Activated CD4-positive, alpha-beta T cell treated with anti-CD3 and anti-CD28 coated beads, Interleukin-2, amount 50 U/mL, for 24 hours (primary cell): ENCODE results near the gene CDKN1A.

Experiments
- DNase-seq, 2 donors: peaks; one replicate each; pipeline ENCODE4 v3.0.0-alpha.2; 2020; ENCODE audit warnings: low read depth in 1 of 2, low spot score in 1 of 2

The CDKN1A gene

DNA sequence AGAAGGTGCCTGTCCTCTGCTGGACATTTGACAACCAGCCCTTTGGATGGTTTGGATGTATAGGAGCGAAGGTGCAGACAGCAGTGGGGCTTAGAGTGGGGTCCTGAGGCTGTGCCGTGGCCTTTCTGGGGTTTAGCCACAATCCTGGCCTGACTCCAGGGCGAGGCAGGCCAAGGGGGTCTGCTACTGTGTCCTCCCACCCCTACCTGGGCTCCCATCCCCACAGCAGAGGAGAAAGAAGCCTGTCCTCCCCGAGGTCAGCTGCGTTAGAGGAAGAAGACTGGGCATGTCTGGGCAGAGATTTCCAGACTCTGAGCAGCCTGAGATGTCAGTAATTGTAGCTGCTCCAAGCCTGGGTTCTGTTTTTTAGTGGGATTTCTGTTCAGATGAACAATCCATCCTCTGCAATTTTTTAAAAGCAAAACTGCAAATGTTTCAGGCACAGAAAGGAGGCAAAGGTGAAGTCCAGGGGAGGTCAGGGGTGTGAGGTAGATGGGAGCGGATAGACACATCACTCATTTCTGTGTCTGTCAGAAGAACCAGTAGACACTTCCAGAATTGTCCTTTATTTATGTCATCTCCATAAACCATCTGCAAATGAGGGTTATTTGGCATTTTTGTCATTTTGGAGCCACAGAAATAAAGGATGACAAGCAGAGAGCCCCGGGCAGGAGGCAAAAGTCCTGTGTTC is 1.3 kb upstream of the CDKN1A start:
- DNase-seq = no peak

DNA sequence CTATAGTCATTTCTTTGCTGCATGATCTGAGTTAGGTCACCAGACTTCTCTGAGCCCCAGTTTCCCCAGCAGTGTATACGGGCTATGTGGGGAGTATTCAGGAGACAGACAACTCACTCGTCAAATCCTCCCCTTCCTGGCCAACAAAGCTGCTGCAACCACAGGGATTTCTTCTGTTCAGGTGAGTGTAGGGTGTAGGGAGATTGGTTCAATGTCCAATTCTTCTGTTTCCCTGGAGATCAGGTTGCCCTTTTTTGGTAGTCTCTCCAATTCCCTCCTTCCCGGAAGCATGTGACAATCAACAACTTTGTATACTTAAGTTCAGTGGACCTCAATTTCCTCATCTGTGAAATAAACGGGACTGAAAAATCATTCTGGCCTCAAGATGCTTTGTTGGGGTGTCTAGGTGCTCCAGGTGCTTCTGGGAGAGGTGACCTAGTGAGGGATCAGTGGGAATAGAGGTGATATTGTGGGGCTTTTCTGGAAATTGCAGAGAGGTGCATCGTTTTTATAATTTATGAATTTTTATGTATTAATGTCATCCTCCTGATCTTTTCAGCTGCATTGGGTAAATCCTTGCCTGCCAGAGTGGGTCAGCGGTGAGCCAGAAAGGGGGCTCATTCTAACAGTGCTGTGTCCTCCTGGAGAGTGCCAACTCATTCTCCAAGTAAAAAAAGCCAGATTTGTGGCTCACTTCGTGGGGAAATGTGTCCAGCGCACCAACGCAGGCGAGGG is 594 bp upstream of the CDKN1A start:
- DNase-seq = no peak

DNA sequence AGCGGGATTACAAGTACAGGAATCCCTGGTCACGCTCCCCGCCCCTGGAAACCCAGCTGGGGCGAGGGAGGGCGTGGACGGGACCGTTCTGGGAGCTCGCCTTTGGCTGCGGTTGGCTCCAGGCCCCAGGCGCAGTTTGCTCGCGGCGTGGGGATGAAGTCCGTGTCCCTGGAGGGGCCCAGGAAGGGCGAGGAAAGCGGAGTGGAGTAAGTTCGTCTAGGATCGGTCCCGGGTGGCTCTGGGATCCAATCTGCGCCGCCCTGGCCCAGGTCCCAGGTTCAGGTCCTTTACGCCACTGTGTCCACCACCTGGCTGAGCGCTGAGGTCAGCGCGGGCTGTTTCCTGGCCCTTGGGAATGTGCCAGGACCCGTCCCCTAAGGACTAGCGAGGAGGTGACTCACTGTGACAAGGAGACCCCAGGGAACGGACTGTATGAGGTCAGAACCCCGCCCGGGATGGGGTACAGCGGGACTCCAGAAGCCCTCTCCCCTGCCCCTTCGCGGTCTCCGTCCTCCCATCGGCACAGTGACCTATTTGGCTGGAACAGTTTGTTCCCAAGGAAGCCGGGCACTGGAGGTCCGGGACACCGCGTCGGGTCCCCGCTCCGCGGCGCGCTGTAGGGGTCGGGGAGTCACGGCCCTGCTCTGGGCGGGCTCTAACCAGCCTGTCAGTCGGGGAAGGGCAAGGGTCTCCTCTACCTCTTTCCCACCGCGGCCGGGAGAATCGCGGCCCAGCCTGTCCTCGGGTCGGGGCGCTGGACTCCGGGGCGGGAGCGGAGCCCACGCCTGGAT is 724 bp downstream of the CDKN1A start:
- no peak for DNase-seq

DNA sequence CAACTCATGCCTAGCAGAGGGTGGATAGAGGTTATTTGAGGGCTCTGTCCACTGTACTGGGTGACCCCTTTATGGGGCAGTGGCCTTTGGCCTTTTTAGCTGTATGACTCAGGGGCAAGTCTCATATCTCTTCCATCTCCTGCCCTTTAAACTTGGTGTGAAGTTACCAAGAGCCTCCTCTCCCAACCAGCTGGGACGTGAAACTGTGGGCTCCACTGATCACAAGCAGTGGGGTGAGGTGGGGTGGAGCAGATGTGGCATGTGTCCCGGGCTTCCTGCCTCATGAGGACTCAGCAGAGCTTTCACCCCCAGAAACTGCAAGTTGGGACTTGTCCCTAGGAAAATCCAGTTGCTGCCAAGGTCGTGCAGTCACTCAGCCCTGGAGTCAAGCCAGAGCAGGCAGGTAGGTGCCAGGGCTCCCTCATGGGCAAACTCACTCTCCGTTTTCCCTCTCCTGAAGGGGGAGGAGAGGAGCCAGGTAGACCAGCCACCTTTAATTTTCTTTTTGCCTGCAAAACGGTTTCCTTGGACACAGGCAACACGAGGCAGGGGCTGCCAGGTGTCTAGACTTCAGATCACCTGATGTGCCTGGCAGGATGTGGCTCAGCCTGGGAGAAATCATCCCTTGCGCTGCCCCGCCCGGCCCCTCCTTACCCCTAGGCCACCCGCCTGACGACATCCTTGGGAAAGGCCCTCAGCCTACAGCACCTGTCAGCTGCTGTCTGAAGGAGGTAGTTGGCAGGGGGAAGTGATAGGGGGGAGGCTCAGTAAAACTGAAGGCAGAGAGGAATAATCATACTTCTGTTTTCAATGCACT is 4.0 kb downstream of the CDKN1A start:
- DNase-seq = peak; percentile 24 to 44

DNA sequence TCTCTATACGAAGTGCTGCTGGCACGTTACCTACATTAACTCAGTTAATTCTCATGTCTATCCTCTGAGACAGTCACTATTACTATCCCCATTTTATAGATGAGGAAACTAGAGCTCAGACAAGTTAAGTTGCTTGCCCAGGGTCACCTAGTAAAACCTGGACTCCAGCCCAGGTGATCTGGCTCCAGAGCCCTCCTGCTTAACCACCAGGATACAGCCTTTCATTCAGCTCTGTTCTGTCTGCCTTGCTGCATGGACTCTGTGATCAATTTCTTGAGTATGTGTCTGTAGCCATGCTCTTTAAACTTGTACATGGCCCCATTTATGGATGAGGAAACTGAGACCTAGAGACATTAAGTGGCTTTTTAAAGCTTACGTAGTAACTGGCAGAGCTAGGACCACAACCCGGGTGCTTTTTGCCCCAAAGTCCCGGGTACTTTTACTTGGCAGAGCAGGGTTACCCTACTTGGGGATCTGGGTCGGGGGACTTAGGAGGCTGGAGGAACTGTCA is 4.7 kb downstream of the CDKN1A start:
- no peak for DNase-seq

DNA sequence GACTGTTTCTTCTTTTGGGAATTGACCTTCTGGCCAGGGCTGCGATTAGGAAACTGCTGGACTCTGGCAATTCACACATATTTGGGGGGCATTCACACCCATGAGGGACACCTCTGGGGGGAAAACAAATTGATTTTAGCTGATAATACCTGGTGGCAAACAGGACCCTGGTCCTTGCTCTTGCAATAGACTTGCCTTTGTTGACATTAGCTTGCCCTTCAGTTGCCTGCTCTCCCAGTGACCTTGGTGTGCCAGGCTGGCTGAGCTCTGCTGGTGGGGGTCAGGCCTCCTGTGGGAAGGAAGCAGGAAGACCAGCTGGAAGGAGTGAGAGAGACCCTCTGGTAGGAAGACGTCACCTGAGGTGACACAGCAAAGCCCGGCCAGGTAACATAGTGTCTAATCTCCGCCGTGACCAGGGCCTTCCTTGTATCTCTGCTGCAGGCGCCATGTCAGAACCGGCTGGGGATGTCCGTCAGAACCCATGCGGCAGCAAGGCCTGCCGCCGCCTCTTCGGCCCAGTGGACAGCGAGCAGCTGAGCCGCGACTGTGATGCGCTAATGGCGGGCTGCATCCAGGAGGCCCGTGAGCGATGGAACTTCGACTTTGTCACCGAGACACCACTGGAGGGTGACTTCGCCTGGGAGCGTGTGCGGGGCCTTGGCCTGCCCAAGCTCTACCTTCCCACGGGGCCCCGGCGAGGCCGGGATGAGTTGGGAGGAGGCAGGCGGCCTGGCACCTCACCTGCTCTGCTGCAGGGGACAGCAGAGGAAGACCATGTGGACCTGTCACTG is 5.3 kb downstream of the CDKN1A start:
- DNase-seq = no peak

DNA sequence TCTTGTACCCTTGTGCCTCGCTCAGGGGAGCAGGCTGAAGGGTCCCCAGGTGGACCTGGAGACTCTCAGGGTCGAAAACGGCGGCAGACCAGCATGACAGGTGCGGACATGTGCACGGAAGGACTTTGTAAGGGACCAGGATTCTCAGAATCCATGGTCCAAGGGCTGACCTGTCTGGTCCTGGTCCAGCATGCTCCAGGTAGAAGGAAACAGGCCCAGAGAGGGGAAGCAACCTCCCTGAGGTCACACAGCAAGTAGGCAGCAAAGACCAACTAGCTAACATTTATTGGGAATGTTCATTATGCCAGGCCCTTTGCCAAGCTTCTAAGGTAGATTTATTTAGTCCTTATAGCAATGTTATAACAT is 5.9 kb downstream of the CDKN1A start:
- no peak for DNase-seq

DNA sequence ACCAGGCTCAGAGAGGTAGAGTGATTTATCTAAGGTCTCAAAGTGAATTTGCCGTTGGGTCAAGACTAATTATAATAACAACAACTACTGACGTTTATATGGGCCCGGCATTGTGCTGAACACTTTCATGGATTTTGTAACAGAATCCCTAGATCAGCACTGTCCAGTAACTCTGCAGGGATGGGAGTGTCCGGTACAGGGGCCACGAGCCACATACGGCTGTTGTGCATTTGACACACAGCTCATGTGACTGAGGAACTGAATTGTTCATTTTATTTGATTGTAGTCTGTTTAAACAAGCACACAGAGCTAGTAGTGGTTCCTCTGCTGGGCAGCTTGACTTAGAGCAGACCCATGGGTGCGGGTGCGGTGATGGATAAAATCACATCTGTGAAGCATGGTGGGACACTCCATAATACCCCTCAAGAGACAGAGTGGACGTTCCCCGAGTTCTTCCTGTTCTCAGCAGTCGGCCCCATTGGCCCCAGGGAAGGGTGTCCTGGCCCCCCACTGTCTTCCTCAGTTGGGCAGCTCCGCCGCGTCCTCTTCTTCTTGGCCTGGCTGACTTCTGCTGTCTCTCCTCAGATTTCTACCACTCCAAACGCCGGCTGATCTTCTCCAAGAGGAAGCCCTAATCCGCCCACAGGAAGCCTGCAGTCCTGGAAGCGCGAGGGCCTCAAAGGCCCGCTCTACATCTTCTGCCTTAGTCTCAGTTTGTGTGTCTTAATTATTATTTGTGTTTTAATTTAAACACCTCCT is 6.8 kb downstream of the CDKN1A start:
- DNase-seq = no peak

DNA sequence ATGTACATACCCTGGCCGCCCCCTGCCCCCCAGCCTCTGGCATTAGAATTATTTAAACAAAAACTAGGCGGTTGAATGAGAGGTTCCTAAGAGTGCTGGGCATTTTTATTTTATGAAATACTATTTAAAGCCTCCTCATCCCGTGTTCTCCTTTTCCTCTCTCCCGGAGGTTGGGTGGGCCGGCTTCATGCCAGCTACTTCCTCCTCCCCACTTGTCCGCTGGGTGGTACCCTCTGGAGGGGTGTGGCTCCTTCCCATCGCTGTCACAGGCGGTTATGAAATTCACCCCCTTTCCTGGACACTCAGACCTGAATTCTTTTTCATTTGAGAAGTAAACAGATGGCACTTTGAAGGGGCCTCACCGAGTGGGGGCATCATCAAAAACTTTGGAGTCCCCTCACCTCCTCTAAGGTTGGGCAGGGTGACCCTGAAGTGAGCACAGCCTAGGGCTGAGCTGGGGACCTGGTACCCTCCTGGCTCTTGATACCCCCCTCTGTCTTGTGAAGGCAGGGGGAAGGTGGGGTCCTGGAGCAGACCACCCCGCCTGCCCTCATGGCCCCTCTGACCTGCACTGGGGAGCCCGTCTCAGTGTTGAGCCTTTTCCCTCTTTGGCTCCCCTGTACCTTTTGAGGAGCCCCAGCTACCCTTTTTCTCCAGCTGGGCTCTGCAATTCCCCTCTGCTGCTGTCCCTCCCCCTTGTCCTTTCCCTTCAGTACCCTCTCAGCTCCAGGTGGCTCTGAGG is 7.6 kb downstream of the CDKN1A start:
- no peak for DNase-seq

DNA sequence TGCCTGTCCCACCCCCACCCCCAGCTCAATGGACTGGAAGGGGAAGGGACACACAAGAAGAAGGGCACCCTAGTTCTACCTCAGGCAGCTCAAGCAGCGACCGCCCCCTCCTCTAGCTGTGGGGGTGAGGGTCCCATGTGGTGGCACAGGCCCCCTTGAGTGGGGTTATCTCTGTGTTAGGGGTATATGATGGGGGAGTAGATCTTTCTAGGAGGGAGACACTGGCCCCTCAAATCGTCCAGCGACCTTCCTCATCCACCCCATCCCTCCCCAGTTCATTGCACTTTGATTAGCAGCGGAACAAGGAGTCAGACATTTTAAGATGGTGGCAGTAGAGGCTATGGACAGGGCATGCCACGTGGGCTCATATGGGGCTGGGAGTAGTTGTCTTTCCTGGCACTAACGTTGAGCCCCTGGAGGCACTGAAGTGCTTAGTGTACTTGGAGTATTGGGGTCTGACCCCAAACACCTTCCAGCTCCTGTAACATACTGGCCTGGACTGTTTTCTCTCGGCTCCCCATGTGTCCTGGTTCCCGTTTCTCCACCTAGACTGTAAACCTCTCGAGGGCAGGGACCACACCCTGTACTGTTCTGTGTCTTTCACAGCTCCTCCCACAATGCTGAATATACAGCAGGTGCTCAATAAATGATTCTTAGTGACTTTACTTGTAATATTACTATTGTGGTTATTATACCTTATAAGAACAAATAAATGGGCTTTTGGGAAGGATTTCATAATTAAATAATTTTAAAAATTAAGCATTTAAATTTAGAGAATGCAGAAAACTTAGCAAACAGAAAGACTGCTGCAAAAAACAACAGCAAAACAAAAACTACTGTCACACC is 8.4 kb downstream of the CDKN1A start:
- DNase-seq = no peak

DNA sequence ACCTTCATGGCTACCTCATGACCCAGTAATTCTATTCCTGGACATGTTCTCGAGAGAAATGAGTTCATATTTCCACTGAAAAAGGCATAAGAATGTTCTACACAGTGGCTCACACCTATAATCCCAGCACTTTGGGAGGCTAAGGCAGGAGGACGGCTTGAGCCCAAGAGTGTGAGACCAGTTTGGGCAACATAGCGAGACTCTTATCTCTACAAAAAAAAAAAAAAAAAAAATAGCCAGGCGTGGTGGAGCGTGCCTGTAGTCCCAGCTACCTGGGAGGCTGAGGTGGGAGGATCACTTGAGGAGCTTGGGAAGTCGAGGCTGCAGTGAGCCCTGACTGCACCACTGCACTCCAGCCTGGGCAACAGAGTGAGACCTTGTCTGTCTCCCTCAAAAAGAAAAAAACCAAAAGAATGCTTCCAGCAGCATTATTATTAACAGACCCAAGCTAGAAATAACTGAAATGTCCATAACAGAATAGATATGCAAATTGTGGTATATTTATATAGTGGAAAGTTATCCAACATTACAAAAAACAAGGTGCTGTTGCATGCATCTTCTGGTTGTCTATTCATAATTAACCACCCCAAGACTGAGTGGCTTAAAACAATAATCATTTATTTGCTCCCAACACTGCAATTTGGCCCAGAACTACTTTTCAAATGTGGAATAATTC is 9.7 kb downstream of the CDKN1A start:
- no peak for DNase-seq

DNA sequence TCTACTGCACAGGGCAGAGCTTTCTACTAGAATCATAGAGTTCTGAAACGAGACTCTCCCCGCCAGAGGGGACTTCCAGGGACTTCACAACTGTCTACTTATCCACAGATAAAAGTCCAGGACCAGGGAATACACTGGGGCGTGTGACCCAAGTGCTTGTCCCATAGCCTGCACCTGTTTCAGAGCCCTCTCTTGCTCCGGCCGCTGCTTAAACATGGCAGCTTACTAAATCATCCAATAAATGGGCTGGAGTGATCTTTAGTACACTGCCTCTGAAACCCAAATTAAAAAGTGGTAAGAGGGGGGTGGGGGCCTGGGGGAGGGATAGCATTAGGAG is 10.2 kb downstream of the CDKN1A start:
- DNase-seq = no peak

DNA sequence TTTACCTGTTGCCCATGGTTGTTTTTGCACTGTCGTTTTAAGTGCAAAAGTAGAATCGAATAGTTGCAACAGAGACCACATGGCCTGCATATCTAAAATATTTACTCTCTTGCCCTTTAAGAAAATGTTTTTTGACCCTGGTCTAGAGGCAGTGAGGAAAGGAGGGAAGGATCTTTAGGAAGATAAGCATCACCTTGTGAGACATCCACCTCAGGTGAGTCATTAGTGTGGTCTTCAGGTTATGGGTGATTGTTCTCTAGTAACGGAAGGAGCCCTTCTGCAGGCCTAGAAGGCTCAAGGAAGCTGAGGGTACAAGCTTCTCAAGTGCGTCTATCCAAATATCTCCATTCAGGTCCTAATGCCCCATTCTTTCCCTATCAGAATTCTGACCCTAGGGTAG is 12.5 kb downstream of the CDKN1A start:
- DNase-seq = no peak

DNA sequence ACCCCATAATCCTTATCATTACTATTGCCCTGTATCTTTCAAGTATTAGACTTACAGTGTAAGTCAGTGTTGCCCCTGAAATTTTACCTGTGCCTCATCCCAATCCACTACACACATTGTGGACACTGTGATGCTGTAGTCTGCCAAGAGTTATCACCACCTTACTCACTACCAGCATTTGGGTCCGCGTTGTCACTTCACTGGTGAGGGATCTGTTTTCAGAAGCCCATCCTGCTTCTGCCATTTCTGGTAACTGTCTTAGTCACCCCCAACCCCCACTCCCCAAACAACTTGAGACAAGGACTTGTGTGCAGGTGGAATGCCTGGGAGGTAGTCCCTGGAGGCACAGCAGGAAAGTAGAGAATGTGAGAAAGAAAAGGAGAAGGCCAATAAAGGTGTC is 13.1 kb downstream of the CDKN1A start:
- DNase-seq = no peak

DNA sequence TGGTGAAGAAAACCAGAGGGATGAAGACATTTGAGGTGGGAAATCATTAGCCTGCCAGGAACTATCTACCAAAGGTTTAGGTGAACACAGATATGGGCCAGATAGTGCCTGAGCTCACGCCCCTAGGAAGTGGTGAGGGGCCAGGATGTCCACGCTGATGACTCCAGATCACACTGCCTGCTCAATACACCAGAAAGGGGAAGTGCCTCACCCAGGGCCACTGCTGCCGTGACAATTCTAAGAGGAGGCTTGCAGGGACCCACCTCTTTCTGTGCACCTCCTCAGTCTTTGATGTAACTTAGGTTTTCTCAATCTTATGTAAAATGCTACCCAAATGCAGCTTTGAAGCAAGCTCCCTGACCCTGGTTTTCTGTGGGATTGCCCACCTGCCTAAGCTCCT is 13.7 kb downstream of the CDKN1A start:
- DNase-seq = no peak

DNA sequence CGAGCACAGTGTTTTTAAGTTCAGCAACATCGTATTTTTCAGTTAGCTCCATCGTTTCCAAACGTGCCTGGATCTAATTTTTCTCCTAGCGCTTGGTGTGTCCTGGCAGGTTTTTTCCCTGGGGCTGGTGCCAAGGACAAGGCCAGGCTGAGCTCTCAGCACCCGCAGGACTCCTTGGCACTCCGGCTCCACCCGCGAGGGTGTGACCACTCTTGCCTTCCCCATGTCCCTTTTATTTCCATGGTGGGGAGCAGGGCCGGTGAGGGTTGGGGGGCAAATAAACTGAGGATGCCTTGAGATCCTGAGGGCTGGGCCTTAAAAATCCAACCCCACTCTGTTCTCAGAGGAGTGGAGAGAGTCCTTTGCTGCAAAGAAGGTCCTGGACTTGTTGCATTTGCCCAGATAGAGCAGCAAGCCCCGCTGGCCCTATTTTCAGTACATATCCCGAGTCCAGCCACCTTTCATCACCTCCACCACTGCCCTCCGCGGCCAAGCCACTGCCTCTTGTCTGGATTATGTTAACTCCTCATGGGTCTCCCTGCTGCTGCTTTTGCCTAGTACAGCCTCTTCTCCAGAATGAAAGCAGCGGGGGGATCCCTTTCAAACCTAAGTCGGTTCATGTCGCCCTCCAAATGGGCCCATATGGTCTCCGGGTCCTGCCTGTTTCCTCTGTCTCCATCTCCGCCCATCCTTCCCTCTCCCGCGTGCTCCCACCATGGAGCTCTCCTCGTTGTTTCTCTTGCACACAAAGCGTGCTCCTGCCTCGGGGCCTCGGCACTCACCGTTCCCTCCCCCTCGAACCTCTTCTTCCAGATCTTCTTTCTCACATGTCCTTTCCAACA is 14.6 kb downstream of the CDKN1A start:
- no peak for DNase-seq

DNA sequence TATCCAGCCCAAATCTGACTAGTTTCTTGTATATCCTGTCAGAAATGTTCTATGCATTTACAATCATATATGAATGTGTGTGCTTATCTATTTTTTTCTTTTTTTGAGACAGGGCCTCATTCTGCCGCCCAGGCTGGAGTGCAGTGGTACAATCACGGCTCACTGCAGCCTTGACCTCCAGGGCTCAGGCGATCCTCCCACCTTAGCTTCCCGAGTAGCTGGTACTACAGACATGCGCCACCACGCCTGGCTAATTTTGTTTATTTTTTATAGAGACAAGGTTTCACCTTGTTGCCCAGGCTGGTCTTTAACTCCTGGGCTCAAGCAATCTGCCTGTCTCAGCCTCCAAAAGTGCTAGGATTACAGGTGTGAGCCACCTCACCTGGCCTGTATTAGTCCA is 16.1 kb downstream of the CDKN1A start:
- DNase-seq = no peak
